Adrenal gland (tissue), 5 donors: ENCODE results near the gene HDAC11.

ENCODE experiments used
- CTCF ChIP-seq, 6 experiments: fragments of 450-650 bp in 4 of 6; fragments of 200-600 bp in 2 of 6; sonication (generic) in 1 of 6; IDR thresholded peaks; 1 replicate in 5 of 6; 2 replicates in 1 of 6; pipeline versions ENCODE4 v1.5.1 to v1.8.0; 2016 to 2021; ENCODE audit warnings: antibody characterized with exemption in 6 of 6, mild to moderate bottlenecking in 2 of 6, moderate library complexity in 1 of 6
- POLR2A ChIP-seq, 2 donors: fragments of 450-650 bp; IDR thresholded peaks; one replicate each; pipeline ENCODE4 v1.6.1; 2017; ENCODE audit warnings: antibody characterized with exemption in 2 of 2, mild to moderate bottlenecking in 2 of 2, moderate library complexity in 1 of 2
- donor health status: DM: no; HTN: no; CAD: no.

GRCh38 chr3:13538520-13539291, 58.6 kb downstream of the HDAC11 start:
- TF ChIP-seq CTCF (IDR thresholded peaks at IDR 0.05): no peak
- TF ChIP-seq POLR2A (IDR thresholded peaks at IDR 0.05): no peak
